Measurements from ENCODE around the gene LHFPL3.
"Not testable (repeated sequence)": the region's sequence is repeated elsewhere in the genome, so short reads cannot be mapped to it uniquely, and the experiment has no call there.

Gene LHFPL3

GRCh38 chr7:104482362-104483037, 154.1 kb downstream of the LHFPL3 start:
- no peak for DNase-seq (ENCODE audit: low read depth in 2 of 2)

- DNase-seq (ENCODE audit: low read depth in 2 of 2) = no peak
Measured at GRCh38 chr7:104486931-104487330, 158.5 kb downstream of the LHFPL3 start.

GRCh38 chr7:104487642-104488041, 159.2 kb downstream of the LHFPL3 start:
- no peak for DNase-seq (ENCODE audit: low read depth in 2 of 2)

- no peak for DNase-seq (ENCODE audit: low read depth in 2 of 2)
Measured at GRCh38 chr7:104497379-104497967, 169.1 kb downstream of the LHFPL3 start.

DNA sequence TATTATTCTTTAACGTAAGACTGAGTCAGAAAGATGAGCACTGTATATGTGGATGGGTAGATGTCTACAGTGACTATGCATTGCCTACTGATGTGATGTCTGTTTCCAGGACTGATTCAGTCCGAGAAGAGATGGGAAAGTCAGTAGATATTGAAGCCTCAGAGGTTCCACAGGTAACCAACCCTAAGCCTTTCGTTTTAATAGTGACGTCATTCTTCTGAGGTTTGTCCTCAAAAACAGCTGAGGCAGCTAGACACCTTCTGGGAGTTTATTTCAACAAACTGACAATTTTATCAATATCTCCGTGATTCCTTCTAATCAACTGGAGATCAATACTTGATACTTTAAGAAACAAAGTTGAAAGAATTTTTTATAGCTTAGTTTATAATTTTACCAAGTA, 171.6 kb downstream of the LHFPL3 start:
- DNase-seq (ENCODE audit: low read depth in 2 of 2) = no peak

- no peak for DNase-seq (ENCODE audit: low read depth in 2 of 2)
Measured at GRCh38 chr7:104509874-104510273, 181.5 kb downstream of the LHFPL3 start.

GRCh38 chr7:104524853-104525252, 196.4 kb downstream of the LHFPL3 start:
- no peak for DNase-seq (ENCODE audit: low read depth in 2 of 2)

GRCh38 chr7:104528142-104528541, 199.7 kb downstream of the LHFPL3 start:
- no peak for DNase-seq (ENCODE audit: low read depth in 2 of 2)

- no peak for DNase-seq (ENCODE audit: low read depth in 2 of 2)
Measured at GRCh38 chr7:104529567-104529966, 201.2 kb downstream of the LHFPL3 start.

DNA sequence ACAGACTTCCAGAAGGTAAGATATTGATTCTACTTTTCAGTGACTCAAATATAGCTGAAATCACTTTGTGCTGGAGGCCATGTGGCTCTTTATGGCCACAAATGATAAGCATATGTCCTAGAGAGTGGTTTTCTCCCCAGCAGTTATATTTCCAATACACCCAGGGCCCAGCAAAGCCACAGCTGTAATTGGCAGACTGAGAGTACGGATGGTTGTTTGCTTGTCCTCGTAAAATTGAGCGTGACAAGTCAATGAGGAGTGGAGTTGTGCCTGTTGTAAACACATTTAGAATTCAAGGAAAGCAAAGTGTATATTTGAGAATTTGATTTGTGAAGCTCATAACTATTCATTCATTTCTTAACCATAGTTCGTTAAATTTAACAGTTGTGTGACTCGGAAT, 201.8 kb downstream of the LHFPL3 start:
- no peak for DNase-seq (ENCODE audit: low read depth in 2 of 2)

- no peak for DNase-seq (ENCODE audit: low read depth in 2 of 2)
Measured at GRCh38 chr7:104534149-104534548, 205.7 kb downstream of the LHFPL3 start.

GRCh38 chr7:104535841-104536240, 207.4 kb downstream of the LHFPL3 start:
- no peak for DNase-seq (ENCODE audit: low read depth in 2 of 2)

DNA sequence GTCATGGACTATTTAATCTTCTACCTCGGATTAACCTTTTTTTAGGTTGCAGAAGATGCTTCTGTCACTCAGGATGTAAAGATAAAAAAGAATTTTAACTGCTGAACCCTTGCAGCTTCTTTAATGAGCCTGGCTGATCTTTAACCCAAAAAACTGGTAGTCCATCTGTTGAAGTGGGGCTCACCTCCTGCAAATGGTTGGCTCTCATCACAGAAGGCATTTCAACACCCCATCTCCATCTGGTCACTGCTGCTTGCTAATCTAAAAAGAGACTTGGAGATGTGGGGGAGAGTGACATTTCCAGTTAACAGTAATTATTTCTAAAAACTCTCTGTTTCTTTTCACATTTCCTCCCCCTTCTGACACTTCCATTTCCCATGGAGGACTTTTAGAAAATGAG, 208.6 kb downstream of the LHFPL3 start:
- no peak for DNase-seq (ENCODE audit: low read depth in 2 of 2)

DNA sequence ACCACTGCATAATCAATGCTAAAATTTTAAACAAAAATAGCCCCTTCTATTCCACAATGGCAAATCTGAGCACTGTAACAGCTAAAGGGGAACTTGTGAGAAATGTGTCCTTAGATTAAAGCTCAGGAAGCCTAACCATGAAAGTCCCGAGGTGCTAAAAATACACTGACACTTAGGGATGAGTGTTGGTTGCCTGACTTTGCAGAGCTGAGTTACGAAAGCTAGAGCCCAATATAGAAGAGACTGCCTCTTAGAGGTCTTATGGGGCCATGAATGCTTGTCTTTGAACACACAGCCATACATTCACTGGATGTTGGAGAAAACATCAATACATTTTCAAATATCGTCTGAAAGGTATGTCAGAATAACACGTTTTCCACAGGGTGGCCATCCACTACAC, 209.7 kb downstream of the LHFPL3 start:
- no peak for DNase-seq (ENCODE audit: low read depth in 2 of 2)

DNA sequence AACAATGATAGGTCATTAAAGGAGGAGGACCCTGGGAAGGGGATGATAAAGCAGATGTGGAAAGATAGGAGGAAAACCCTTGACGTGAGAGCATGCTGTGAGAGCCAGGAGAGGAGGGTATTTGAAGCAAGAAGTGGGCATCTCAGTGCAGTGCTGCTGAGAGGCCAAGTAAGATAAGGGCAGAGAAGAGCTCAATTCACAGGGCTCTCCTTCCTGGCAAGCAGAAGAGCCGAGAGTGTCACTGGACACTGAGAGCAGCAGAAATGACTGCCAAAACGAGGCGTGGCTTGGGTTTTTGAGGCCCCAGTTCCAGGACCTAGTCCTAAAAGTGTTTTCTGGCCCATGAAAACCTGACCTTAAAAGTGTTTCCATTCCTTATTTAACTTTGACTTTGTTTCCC, 213.5 kb downstream of the LHFPL3 start:
- no peak for DNase-seq (ENCODE audit: low read depth in 2 of 2)

DNA sequence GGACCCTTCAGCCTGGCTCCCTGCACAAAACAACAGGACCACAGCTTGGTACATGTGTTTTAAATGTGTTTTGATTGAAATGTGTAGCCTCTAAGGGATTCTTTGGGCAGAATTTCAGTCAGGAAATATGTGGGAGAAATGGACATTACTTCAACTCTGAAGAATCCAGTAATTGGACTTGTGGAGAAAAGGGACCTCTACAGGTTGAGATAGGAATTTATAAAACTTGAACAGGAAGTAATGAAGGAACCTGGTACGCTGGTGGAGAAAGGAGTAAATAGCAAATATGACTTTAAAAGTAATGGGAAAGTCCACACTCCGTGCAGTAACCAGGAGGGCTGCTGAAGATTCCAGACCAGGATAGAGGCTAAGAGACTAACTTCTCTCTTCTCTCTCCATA, 220.5 kb downstream of the LHFPL3 start:
- DNase-seq (ENCODE audit: low read depth in 2 of 2) = no peak

DNA sequence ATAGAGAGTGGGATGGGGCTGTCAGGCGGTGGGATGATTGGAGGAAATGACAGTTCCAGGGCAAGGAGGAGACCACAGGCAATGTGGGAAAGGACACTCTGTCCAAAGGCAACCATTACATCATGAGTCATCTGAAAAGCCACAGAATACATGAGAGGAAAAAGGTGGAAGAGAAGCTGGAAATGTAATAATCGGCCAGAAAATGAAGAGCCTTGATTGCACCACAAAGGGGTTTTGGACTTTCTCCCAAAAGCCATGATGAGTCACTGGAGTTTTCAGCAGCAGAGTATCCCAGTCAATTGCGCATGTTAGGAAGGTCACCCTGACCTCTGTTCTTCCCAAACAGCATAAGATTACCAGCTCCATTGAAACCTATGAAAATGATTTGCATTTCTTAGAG, 222.0 kb downstream of the LHFPL3 start:
- DNase-seq (ENCODE audit: low read depth in 2 of 2) = no peak

DNA sequence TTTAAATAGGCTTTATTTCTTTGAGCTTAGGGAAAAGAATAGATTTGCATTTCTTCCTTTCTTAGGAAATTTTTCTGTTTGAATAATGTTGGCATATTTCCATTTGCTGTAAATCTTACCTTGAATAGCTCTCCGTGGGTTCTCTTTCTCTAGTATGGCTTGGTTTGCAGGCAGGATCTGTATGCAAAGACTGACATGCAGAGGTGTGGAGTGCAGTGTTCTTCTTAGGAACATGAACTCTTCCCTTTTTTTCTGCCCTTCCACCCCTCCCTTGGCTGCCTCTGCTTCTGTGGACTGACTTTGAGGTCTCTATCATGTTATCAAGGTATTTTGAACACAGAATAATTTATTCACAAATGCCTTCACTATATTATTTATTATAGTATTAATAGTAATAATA, 222.8 kb downstream of the LHFPL3 start:
- DNase-seq (ENCODE audit: low read depth in 2 of 2) = no peak

GRCh38 chr7:104552102-104552501, 223.7 kb downstream of the LHFPL3 start:
- peak in 1 of 2 donors; percentile 11 for DNase-seq (ENCODE audit: low read depth in 2 of 2)

DNA sequence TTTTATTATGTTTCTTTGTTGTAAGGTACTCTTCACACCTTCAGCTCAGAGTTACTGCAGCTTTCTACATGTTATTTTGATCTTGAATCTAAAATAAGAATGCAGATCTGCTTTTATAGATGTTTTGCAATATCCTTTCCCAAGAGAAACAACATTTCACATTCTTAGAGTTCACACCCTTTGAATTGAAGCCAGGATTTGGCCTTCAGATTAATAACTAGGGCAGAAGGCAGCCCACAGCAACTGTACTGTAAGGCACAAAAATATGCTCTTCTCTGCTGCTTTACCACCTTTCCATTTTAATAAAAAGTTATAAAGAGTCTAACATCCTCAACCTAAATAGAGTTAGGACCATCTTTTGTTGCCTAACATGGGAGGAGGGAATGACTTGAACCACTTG, 224.7 kb downstream of the LHFPL3 start:
- DNase-seq (ENCODE audit: low read depth in 2 of 2) = no peak

- not testable (repeated sequence) for DNase-seq (ENCODE audit: low read depth in 2 of 2)
Measured at GRCh38 chr7:104563350-104563901, 235.0 kb downstream of the LHFPL3 start.

GRCh38 chr7:104569751-104570150, 241.3 kb downstream of the LHFPL3 start:
- DNase-seq (ENCODE audit: low read depth in 2 of 2) = no peak

GRCh38 chr7:104572554-104572953, 244.2 kb downstream of the LHFPL3 start:
- DNase-seq (ENCODE audit: low read depth in 2 of 2) = no peak

DNA sequence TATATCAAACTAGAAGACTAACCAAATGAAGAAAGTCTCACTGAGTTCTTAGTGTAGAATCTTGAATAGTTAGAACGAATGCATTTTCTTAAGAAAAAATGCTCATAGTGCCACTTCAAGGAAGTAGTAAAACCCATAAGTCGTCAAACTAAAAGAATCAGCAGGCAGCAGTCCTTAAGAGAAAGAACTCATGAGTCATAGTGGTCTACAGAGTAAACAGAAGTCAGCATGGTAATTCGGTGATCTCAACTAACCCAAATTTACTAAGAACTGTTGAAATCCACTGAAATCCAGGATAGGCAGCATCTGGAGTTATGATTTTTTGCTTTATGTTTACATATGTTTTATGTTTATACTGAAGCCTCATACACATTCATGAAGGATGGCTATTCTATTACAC, 256.2 kb downstream of the LHFPL3 start:
- DNase-seq (ENCODE audit: low read depth in 2 of 2) = no peak
